A673 (cell line): ENCODE results near the gene SPDYA. TPM values are rescaled to one million over a fixed set of nuclear protein-coding genes. Genes with fewer than 3 reads are reported as not detected.
"Not testable (repeated sequence)": the region's sequence is repeated elsewhere in the genome, so short reads cannot be mapped to it uniquely, and the experiment has no call there.

Source experiments
- BruUV-seq: library from RNA; stranded (reverse); fragments of 400-500 nt; replicated peaks from 2 replicates; lab custom pipeline; 2021; lab: Mats Ljungman, UMichigan
- CTCF ChIA-PET: fragments of 300-600 bp; sonication (Branson Sonifier 250); formaldehyde crosslinking; loops from one replicate; lab custom pipeline; 2022; ENCODE audit warnings: antibody characterized with exemption; lab: Charles Lee
- POLR2A ChIA-PET: fragments of 300-600 bp; sonication (Branson Sonifier 250); formaldehyde crosslinking; loops from one replicate; lab custom pipeline; 2022; ENCODE audit warnings: antibody characterized with exemption; ENCODE audit not compliant: low non-redundant PET; lab: Charles Lee
- DNase-seq: peaks from one replicate; pipeline ENCODE4 v3.0.0-alpha.2; 2015; ENCODE audit warnings: low spot score
- H3K27ac ChIP-seq: fragments of 200-600 bp; sonication (generic); 2 replicates; pipeline ENCODE4 v1.5.1; 2016; ENCODE audit warnings: mixed run types, low read depth, mild to moderate bottlenecking, mixed read lengths, antibody characterized with exemption, low read length; ENCODE audit not compliant: poor library complexity, severe bottlenecking
- H3K27me3 ChIP-seq: fragments of 200-600 bp; sonication (generic); replicated peaks from 2 replicates; pipeline ENCODE4 v1.6.1; 2017; ENCODE audit warnings: mixed run types, low read depth, mild to moderate bottlenecking, mixed read lengths, antibody characterized with exemption, low read length; ENCODE audit not compliant: insufficient read depth, poor library complexity
- H3K36me3 ChIP-seq: fragments of 200-600 bp; sonication (generic); 2 replicates; pipeline ENCODE4 v1.6.1; 2016; ENCODE audit warnings: mixed run types, mild to moderate bottlenecking, mixed read lengths, antibody characterized with exemption, low read length; ENCODE audit not compliant: insufficient read depth, poor library complexity, severe bottlenecking
- H3K4me1 ChIP-seq: fragments of 200-600 bp; sonication (generic); 2 replicates; pipeline ENCODE4 v1.6.1; 2017; ENCODE audit warnings: mixed run types, mild to moderate bottlenecking, mixed read lengths, antibody characterized with exemption, low read length; ENCODE audit not compliant: insufficient read depth, poor library complexity, severe bottlenecking
- H3K4me3 ChIP-seq: fragments of 200-600 bp; sonication (generic); 2 replicates; pipeline ENCODE4 v1.5.1; 2016; ENCODE audit warnings: low read depth, mixed run types, mild to moderate bottlenecking, mixed read lengths, low read length; ENCODE audit not compliant: poor library complexity, severe bottlenecking
- H3K9me3 ChIP-seq: fragments of 200-600 bp; sonication (generic); 2 replicates; pipeline ENCODE4 v1.6.1; 2016; ENCODE audit warnings: mixed run types, low read depth, mild to moderate bottlenecking, mixed read lengths, antibody characterized with exemption, low read length; ENCODE audit not compliant: poor library complexity, severe bottlenecking
- CTCF ChIP-seq: fragments of 300-800, 200-600 bp; sonication (generic); conservative IDR thresholded peaks from 2 replicates; pipeline ENCODE4 v1.5.1; 2017; ENCODE audit warnings: low read depth, mild to moderate bottlenecking, antibody characterized with exemption, low read length, moderate library complexity, mixed read lengths
- EZH2 ChIP-seq: fragments of 200-600 bp; sonication (generic); IDR thresholded peaks from 2 replicates; pipeline ENCODE4 v1.6.1; 2017; ENCODE audit warnings: borderline replicate concordance, low read depth, mild to moderate bottlenecking, mixed read lengths, antibody characterized with exemption, low read length; ENCODE audit not compliant: poor library complexity, severe bottlenecking
- intact Hi-C: fragments of 100-400 bp; cut with micrococcal nuclease; formaldehyde crosslinking; loops from one replicate; pipeline ENCODE4 v1.10.0; 2022; ENCODE audit not compliant: unreplicated experiment
- total RNA-seq: library from RNA; stranded (reverse); gene quantifications from 2 replicates; pipeline ENCODE4 v1.2.3, GENCODE V29; 2021

SPDYA gene
- total RNA-seq, 1 experiment from 2014 or later: 1.2 TPM

DNA sequence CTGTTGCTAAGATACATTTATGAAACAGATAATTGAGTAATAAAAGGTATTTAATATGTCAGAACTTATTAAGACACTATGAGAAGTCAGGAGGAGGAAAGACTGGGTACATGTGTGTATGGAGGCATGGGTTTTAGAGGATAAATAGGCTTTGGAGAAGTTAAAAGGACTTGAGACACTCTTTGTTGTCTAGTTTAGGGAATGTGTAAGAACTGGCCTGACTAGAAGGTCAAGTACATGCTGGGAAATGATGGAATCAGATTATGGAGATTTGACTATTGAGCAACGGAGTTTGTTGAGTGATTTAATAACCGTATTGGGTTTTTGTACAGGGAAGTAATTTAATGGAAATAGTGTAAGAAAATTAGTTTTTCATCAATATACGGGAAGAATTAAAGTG, 28.2 kb upstream of the SPDYA start:
- TSS peak; percentile 2 for BruUV-seq
- Histone ChIP-seq H3K4me1 (no peaks in the 10 kb centered on the region), H3K27me3 (no peaks in the 10 kb centered on the region), H3K36me3 (peaks cover 86% of the 10 kb centered on the region), H3K4me3 (no peak overlapping the region), H3K9me3 (no peaks in the 10 kb centered on the region), H3K27ac (no peak overlapping the region)
- ChIA-PET CTCF (interaction anchor here (0.7 kb wide), 1 partner anchor 1136 kb away, joined by 3 read pairs; no protein-coding TSS in a partner anchor), POLR2A (interaction anchor here (0.5 kb wide), 1 partner anchor 17 kb away, joined by 3 read pairs; no protein-coding TSS in a partner anchor)
- intact Hi-C loops: no loop called here
- no peak for DNase-seq
- TF ChIP-seq CTCF (no peak), EZH2 (no peak)

- H3K9me3 ChIP-seq, DNase-seq, H3K27me3 ChIP-seq, H3K4me1 ChIP-seq, POLR2A ChIA-PET, BruUV-seq, H3K27ac ChIP-seq, intact Hi-C loops, CTCF ChIA-PET, H3K4me3 ChIP-seq: not testable (repeated sequence)
- H3K36me3 ChIP-seq: peaks cover 86% of the 10 kb centered on the region
Observed at GRCh38 chr2:28784570-28784969, 26.1 kb upstream of the SPDYA start.

GRCh38 chr2:28796620-28797019, 14.0 kb upstream of the SPDYA start:
- BruUV-seq: no TSS peak
- Histone ChIP-seq H3K36me3 (peaks cover 69% of the 10 kb centered on the region), H3K27me3 (no peaks in the 10 kb centered on the region), H3K27ac (no peak overlapping the region), H3K4me3 (no peak overlapping the region), H3K9me3 (peaks cover 4% of the 10 kb centered on the region), H3K4me1 (no peaks in the 10 kb centered on the region)
- intact Hi-C loops: no loop called here
- TF ChIP-seq CTCF: no peak
- no peak for TF ChIP-seq EZH2
- CTCF ChIA-PET: no interaction called here
- DNase-seq: no peak
- POLR2A ChIA-PET: no interaction called here

DNA sequence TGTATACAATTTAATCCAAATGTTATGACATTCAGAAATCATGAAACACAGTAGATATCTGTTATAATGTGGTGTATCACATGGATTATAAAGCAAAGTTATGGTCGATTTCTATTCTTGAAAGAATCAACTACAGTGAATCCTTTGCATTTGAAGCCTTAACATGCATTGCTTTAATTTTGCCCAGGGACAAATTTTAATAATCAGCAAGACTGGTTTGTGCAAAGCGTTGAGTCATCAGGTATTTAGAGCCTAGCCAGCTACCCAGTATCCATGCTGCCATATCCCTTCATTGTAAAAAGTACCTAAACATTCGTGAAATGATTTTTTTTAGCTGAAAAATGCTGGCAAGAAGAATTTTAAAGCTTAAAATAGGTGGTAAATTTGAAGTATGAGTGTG, 8.9 kb upstream of the SPDYA start:
- DNase-seq: no peak
- no peaks in the 10 kb centered on the region for H3K27me3 ChIP-seq
- peaks cover 46% of the 10 kb centered on the region for H3K36me3 ChIP-seq
- no TSS peak for BruUV-seq
- H3K9me3 ChIP-seq: peaks cover 4% of the 10 kb centered on the region
- POLR2A ChIA-PET: no interaction called here
- no peak overlapping the region for H3K27ac ChIP-seq
- peaks cover 12% of the 10 kb centered on the region for H3K4me1 ChIP-seq
- TF ChIP-seq EZH2 (no peak), CTCF (no peak)
- intact Hi-C loops: no loop called here
- H3K4me3 ChIP-seq: no peak overlapping the region
- CTCF ChIA-PET: no interaction called here
